Measurements from ENCODE around the gene TPD52L1. TPM values are rescaled to one million over a fixed set of nuclear protein-coding genes. Genes with fewer than 3 reads are reported as not detected.

Gene TPD52L1
- polyA plus RNA-seq, 10 donors: 37.0 to 57.1 (median 46.9) TPM

DNA sequence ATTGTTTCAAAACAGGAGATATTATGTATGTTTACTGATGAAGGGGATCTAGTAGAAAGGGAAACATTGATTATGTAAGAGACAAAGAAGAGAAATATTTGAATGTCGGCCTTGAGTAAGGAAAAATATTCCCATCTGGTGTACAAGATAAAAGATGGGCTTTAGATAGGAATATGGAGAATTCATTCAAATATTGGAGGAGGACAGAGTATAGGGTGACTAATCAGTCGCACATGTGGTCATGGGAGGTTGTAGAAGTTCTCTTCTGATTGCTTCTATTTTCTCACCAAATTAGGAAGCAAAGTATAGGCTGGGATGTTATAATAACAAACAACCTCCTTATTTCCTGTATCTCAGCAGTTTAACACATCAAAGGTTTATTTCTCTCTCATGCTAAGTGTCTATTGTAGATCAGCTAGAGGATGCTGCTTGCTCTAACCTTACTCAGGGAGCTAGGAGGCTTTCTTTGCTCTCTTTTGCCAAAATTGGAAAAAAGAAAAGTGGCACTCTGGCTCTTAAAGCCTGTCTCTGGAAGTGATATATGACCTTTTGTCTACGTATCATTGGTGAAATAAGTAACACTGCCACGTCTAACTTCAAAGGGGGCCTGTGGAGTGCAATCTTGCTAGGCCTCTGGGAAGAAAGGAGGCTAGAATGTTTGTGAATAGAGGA lies 149.4 kb downstream of the TPD52L1 start:
- no peak for DNase-seq

DNA sequence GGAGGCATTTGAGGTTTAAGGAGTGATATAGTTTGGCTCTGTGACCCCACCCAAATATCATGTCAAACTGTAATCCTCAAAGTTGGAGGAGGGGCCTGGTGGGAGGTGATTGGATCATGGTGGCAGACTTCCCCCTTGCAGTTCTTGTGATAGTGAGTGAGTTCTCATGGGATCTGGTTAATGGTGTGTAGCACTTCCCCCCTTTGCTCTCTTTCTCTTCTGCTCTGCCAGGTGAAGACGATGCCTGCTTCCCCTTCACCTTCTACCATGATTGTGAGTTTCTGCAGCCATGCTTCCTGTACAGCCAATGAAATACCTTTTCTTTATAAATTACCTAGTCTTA lies 149.9 kb downstream of the TPD52L1 start:
- DNase-seq: no peak

DNA sequence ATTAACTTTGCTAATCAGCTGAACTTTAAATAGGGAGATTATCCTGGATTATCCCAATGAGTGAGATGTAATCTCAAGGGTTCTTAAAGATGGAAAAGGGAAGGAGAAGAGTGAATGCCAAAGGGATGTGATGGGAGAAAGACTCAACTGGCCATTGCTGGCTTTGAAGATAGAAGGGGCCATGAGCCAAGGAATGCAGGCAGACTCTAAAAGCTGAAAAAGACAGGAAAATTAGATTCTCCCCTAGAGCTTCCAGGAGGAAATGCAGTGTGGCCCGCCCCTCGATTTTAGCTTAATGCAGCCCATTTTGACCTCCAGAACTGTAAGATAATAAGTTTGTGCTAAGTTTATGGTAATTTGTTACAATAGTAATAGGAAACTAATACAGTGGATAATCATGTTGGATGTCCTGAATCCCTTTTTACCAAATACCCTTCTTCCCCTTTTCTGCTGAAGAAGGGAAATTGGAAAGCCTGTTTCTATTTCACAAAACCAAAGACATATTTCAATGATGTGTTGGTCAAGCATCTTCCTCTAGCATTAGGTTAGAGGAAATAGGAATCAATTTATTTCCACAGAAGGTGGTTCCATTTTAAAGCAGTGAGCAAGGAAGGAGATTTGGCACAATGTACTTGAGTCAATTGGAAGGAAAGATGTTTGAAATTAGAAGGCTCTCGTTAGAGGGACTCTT lies 151.5 kb downstream of the TPD52L1 start:
- no peak for DNase-seq

DNA sequence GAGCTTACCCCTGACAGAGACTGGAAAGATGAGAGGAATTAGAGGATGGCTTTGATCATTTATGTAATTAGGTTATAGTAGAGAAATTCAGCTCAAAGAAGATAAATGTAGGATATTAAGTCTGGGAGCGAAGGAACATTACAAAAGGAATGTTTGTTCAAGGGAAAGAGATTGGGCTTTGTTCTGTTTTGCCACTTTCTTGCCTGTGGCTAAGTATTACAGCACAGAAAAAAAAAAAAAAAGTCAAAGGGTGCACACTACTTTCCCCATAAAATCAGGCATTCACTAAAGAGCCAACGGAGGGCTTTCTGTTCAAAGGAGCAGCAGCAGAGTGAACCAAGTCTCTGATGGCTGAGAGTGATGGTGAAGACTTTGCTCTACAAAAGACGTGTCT lies 153.2 kb downstream of the TPD52L1 start:
- no peak for DNase-seq

DNA sequence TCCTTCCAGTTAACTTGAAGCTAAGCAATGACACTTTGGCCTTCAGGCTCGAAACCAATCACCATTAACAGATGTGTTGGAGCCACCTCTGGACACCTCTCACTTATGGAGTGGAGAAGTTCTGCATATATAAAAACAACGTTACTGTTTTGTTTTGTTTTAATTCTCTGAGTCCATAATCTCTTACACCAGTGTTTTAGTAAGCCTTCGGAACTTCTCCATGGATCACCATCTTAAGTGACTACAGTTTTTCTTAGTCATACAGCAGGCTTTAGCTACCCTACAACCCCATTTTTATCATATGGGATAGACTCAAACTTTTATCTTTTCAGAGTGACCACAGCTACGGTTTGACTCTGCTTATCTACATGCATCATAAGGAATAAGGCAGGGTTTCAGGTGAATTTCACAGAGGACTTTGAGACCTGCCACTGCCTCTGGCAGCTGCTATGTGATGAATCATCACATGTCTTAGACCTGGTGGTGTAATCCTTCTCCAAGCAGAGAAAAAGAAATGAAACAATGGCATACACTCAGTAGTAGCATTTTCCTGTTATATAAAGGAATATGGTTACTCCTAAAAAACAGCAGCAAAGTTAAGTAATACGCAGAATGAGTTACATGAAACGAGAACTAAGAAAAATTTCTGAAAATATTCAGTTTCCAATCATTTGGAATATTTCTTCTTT lies 153.7 kb downstream of the TPD52L1 start:
- DNase-seq: no peak

DNA sequence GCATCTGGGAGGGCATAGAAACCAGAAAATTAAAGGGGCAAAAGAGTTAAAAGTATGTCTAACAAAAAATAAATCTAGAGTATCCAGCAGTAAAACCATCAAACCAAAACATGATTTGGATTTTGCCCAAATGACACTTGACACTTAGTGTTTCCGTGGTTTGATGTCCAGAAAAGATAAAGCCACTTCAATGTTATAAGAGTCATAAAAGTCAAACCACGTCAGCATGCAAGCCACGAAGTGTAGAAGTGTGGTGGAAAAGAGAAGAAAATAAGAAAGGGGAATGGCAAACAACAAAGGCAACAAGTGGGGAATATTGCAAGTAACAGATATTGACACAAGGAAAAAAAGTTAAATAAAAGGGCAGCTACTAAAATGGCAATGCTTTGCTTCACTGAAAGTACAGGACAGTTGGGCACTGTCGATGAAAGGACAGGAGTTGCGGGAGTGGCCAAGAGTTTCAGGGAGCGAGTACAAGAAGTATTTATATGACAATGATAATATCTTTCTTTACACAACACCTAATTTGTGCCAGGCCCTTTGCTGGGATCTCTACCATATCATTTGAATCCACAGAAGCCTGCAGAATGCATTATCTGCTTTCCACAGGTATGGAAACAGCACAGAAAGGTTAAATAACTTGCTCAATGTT lies 154.5 kb downstream of the TPD52L1 start:
- no peak for DNase-seq

DNA sequence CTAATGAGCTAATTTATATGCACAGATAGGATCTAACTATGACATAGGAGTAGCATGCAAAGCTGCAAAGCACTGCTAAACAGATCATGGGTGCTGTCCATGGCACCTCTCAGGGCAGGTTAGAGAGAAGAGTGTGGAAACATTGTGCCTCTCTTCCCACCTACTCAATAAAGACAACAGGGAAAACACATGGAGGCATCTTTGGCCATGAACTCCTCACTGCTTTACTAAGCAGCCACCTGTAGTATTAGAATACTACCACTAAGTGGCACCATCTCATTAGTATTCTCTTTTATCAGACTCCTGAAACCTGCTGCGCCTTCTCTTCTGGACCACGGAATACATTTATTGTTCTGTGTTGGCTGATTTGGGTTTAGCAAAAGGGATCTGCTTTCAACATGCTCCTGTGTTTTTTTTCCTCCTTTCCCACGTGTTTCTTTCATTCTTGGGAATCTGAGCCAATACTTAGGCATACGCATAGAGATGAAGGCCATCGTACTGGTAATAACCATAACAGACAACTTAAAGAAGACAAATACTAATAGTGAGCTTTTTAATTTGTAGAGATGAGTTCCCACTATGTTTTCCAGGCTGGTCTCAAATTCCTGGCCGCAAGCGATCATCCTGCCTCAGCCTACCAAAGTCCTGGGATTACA lies 157.5 kb downstream of the TPD52L1 start:
- peak; percentile 48 to 79 (median 66) for DNase-seq

DNA sequence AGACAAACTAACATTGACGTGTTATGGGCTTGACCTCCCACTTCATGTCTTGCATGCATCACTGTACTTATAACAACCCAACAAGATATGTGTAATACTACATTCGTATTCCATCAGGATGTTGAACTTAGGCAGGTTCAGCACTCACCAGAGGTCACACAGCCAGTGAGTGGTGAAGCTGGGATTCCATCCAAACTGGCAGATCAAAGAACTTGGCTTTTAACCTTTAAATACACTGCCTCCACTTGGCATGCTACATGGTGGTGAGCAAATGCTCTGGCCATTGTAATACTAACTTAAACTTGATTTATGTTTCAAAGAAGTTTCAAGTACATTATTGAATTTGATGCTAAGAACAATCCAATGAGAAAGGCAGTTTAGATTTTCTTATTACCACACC lies 158.9 kb downstream of the TPD52L1 start:
- DNase-seq: no peak

DNA sequence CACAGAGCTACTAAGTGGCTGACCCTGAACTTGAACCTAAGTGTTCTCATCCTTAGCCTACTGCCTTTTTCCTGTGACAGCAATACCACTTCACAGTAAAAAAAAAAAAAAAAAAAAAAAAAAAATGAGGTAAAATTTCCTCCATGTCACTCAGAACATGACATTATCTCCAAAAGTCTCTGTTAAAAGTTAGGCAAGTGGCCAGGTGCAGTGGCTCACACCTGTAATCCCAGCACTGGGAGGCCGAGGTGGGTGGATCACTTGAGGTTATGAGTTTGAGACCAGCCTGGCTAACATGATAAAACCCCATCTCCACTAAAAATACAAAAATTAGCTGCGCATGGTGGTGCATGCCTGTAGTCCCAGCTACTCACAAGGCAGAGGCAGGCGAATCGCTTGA lies 159.4 kb downstream of the TPD52L1 start:
- no peak for DNase-seq

Other genes with a start within 250 kb of the TPD52L1 start
- gene RNF217, start 191.3 kb upstream of the TPD52L1 start, polyA plus RNA-seq (ENCODE audit: insufficient read length in 10 of 10): 10 to 100 TPM; 26.1 to 59.7 (median 45.1) TPM
- gene HDDC2, start 148.2 kb downstream of the TPD52L1 start, polyA plus RNA-seq (ENCODE audit: insufficient read length in 10 of 10): 10 to 100 TPM; 52.8 to 70.6 (median 58.0) TPM

Measured in muscle of back (tissue), 11 donors.